GM23338 (cell line): Measurements from ENCODE around the gene FAXDC2. TPM values are rescaled to one million over a fixed set of nuclear protein-coding genes. Genes with fewer than 3 reads are reported as not detected.
"Not testable (repeated sequence)": the region's sequence is repeated elsewhere in the genome, so short reads cannot be mapped to it uniquely, and the experiment has no call there.

ENCODE experiments used
- ATAC-seq: fragments of 200-7000 bp; cut with Tn5 transposase; 3 replicates; pipeline ENCODE4 v1.9.1; 2020
- DNase-seq: peaks from one replicate; pipeline ENCODE4 v3.0.0-alpha.2; 2015; ENCODE audit warnings: low spot score
- H2AFZ ChIP-seq: fragments of 200-600 bp; sonication (generic); 2 replicates; pipeline ENCODE4 v1.8.0; 2016; ENCODE audit warnings: antibody characterized with exemption, mild to moderate bottlenecking, moderate library complexity
- H3F3A ChIP-seq: fragments of 200-600 bp; sonication (generic); replicated peaks from 2 replicates; pipeline ENCODE4 v1.8.0; 2017; ENCODE audit warnings: antibody characterized with exemption, mixed run types, low read depth
- H3K27ac ChIP-seq: fragments of 200-600 bp; sonication (generic); 2 replicates; pipeline ENCODE4 v1.6.1; 2016; ENCODE audit warnings: low read depth
- H3K27me3 ChIP-seq: fragments of 200-600 bp; sonication (generic); 2 replicates; pipeline ENCODE4 v1.8.0; 2016; ENCODE audit warnings: mild to moderate bottlenecking, mixed run types, moderate library complexity; ENCODE audit not compliant: insufficient read depth
- H3K36me3 ChIP-seq: fragments of 200-600 bp; sonication (generic); 2 replicates; pipeline ENCODE4 v1.8.0; 2016; ENCODE audit warnings: mild to moderate bottlenecking; ENCODE audit not compliant: insufficient read depth
- H3K4me1 ChIP-seq: fragments of 200-600 bp; sonication (generic); 2 replicates; pipeline ENCODE4 v1.8.0; 2016; ENCODE audit warnings: mild to moderate bottlenecking, moderate library complexity; ENCODE audit not compliant: insufficient read depth
- H3K4me2 ChIP-seq: fragments of 200-600 bp; sonication (generic); 2 replicates; pipeline ENCODE4 v1.7.1; 2017; ENCODE audit warnings: mixed run types
- H3K4me3 ChIP-seq: fragments of 200-600 bp; sonication (generic); 2 replicates; pipeline ENCODE4 v1.6.1; 2016; ENCODE audit warnings: mixed run types
- H3K79me2 ChIP-seq: fragments of 200-600 bp; sonication (generic); replicated peaks from 2 replicates; pipeline ENCODE4 v1.8.0; 2017; ENCODE audit warnings: mild to moderate bottlenecking; ENCODE audit not compliant: insufficient read depth
- H3K9me2 ChIP-seq: fragments of 200-600 bp; sonication (generic); 2 replicates; pipeline ENCODE4 v1.8.0; 2017; ENCODE audit not compliant: insufficient read depth
- H4K20me1 ChIP-seq: fragments of 200-600 bp; sonication (generic); replicated peaks from 2 replicates; pipeline ENCODE4 v1.8.0; 2017; ENCODE audit warnings: mild to moderate bottlenecking; ENCODE audit not compliant: insufficient read depth
- H3K27ac Mint-ChIP-seq: 2 replicates; pipeline ENCODE4 v1.8.0; 2020; ENCODE audit warnings: inconsistent platforms, mild to moderate bottlenecking, moderate library complexity, mixed read lengths
- H3K27me3 Mint-ChIP-seq: 3 replicates; pipeline ENCODE4 v1.8.0; 2022; ENCODE audit warnings: low read depth, mild to moderate bottlenecking, moderate library complexity, mixed read lengths, inconsistent platforms; ENCODE audit not compliant: insufficient read depth, poor library complexity
- H3K36me3 Mint-ChIP-seq: 3 replicates; pipeline ENCODE4 v1.8.0; 2021; ENCODE audit warnings: low read depth, mild to moderate bottlenecking, inconsistent platforms, moderate library complexity, mixed read lengths
- H3K4me1 Mint-ChIP-seq: 3 replicates; pipeline ENCODE4 v1.8.0; 2020; ENCODE audit warnings: mild to moderate bottlenecking, inconsistent platforms, mixed read lengths
- H3K4me3 Mint-ChIP-seq: 3 replicates; pipeline ENCODE4 v1.8.0; 2021; ENCODE audit warnings: moderate library complexity, mild to moderate bottlenecking, inconsistent platforms, mixed read lengths
- H3K9me3 Mint-ChIP-seq: 3 replicates; pipeline ENCODE4 v1.8.0; 2020; ENCODE audit warnings: moderate library complexity, mild to moderate bottlenecking, inconsistent platforms, mixed read lengths
- EZH2 ChIP-seq: fragments of 200-600 bp; sonication (generic); IDR thresholded peaks from one replicate; pipeline ENCODE4 v1.8.0; 2017; ENCODE audit warnings: antibody characterized with exemption, mild to moderate bottlenecking, low read depth; ENCODE audit not compliant: unreplicated experiment
- POLR2AphosphoS5 ChIP-seq: IDR thresholded peaks from 2 replicates; pipeline ENCODE4 v1.6.1; 2016; ENCODE audit warnings: antibody characterized with exemption, low read depth
- ZNF462 ChIP-seq: fragments of 250-450 bp; sonication (Bioruptor Pico); IDR thresholded peaks from 2 replicates; pipeline ENCODE4 v1.5.0; 2020; ENCODE audit warnings: mild to moderate bottlenecking, moderate library complexity
- polyA plus RNA-seq: library from polyadenylated mRNA; unstranded; fragments of >200 nt; fragmentation: Nextera tagmentation; extraction: Ambion mirVana; gene quantifications from 2 replicates; pipeline ENCODE4 v1.2.1, GENCODE V29; 2016
- total RNA-seq: library from RNA; depleted of rRNA; stranded (reverse); fragments of >200 nt; shearing (Covaris generic); gene quantifications from 2 replicates; pipeline ENCODE4 v1.2.3, GENCODE V29; 2014
- TF ChIP-seq, protein P1 (sequence below): IDR thresholded peaks from 2 replicates; pipeline ENCODE4 v1.6.1; 2016; ENCODE audit warnings: antibody characterized with exemption

Gene FAXDC2
- total and polyA plus RNA-seq, 2 experiments from 2014 or later: 4.0 to 4.6 TPM

GRCh38 chr5:154823605-154824004 is 26.8 kb downstream of the FAXDC2 start:
- Histone ChIP-seq H4K20me1 (peaks cover 20% of the 10 kb centered on the region), H3K4me1 (no peaks in the 10 kb centered on the region), H3K79me2 (no peaks in the 10 kb centered on the region), H3K9me2 (no peaks in the 10 kb centered on the region), H3K4me3 (no peak overlapping the region), H3K27ac (no peak overlapping the region), H3K4me2 (no peak overlapping the region), H3K27me3 (no peaks in the 10 kb centered on the region), H3F3A (0 out of 2 replicates have a peak, but pooled peaks cover 8% of the 10 kb centered on the region), H3K36me3 (peaks cover 15% of the 10 kb centered on the region), H2AFZ (no peak overlapping the region)
- TF ChIP-seq, protein P1, sequence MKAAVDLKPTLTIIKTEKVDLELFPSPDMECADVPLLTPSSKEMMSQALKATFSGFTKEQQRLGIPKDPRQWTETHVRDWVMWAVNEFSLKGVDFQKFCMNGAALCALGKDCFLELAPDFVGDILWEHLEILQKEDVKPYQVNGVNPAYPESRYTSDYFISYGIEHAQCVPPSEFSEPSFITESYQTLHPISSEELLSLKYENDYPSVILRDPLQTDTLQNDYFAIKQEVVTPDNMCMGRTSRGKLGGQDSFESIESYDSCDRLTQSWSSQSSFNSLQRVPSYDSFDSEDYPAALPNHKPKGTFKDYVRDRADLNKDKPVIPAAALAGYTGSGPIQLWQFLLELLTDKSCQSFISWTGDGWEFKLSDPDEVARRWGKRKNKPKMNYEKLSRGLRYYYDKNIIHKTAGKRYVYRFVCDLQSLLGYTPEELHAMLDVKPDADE: no peak
- TF ChIP-seq EZH2: no peak
- no peak for TF ChIP-seq POLR2AphosphoS5
- no peak for TF ChIP-seq ZNF462 (CRISPR knock-in tag)
- H3K4me1 Mint-ChIP-seq: peaks cover 17% of the 10 kb centered on the region
- DNase-seq: no peak
- no peak overlapping the region for H3K4me3 Mint-ChIP-seq
- peaks cover 52% of the 10 kb centered on the region for H3K36me3 Mint-ChIP-seq
- peak overlapping the region; percentile 35; the same call in 1 of the 2 replicates for H3K27ac Mint-ChIP-seq
- H3K27me3 Mint-ChIP-seq: peaks cover 27% of the 10 kb centered on the region
- no peak for ATAC-seq
- no peaks in the 10 kb centered on the region; the same call in 2 of the 3 replicates for H3K9me3 Mint-ChIP-seq

- H4K20me1 ChIP-seq: peaks cover 22% of the 10 kb centered on the region
- Mint-ChIP-seq H3K36me3 (peaks cover 54% of the 10 kb centered on the region), H3K4me1 (peaks cover 19% of the 10 kb centered on the region)
Observed at GRCh38 chr5:154822896-154823295, 27.5 kb downstream of the FAXDC2 start.

More at GRCh38 chr5:154822896-154823295, 27.5 kb downstream of the FAXDC2 start:
- H2AFZ ChIP-seq, DNase-seq, H3K9me2 ChIP-seq, H3K79me2 ChIP-seq, H3K27me3 ChIP-seq, H3K4me2 ChIP-seq, H3K9me3 Mint-ChIP-seq, H3K4me1 ChIP-seq, H3F3A ChIP-seq, H3K27ac ChIP-seq, H3K4me3 ChIP-seq, H3K4me3 Mint-ChIP-seq, ATAC-seq: not testable (repeated sequence)
- H3K27me3 Mint-ChIP-seq: peaks cover 33% of the 10 kb centered on the region
- H3K36me3 ChIP-seq: peaks cover 16% of the 10 kb centered on the region
- peak overlapping the region; percentile 35; the same call in 1 of the 2 replicates for H3K27ac Mint-ChIP-seq
